AG04449 (cell line): ENCODE data around the gene KLHL29.

Experiments used
- CTCF ChIA-PET: fragments of 350-600 bp; formaldehyde crosslinking; extraction: SDS; loops from one replicate; lab custom pipeline; 2021; ENCODE audit warnings: antibody characterized with exemption; lab: Yijun Ruan, JAX
- POLR2A ChIA-PET: fragments of 400-600, 350-600 bp; formaldehyde crosslinking; extraction: SDS; loops from one replicate; lab custom pipeline; 2020; ENCODE audit warnings: antibody characterized with exemption, inconsistent platforms; lab: Yijun Ruan, JAX
- DNase-seq: peaks from one replicate; pipeline ENCODE4 v3.0.0-alpha.2; 2010; ENCODE audit warnings: low read depth, low spot score
- H3K4me3 ChIP-seq: 2 replicates; pipeline ENCODE4 v1.5.1; 2011; ENCODE audit warnings: low read depth, mild to moderate bottlenecking, control low read depth, low read length
- CTCF ChIP-seq: IDR thresholded peaks from one replicate; pipeline ENCODE4 v1.5.1; 2011; ENCODE audit warnings: mild to moderate bottlenecking, moderate library complexity, low read length, control low read depth, inconsistent platforms; ENCODE audit not compliant: insufficient read depth; ENCODE audit errors: missing control alignments

Gene KLHL29

GRCh38 chr2:23430263-23430662, 45.3 kb downstream of the KLHL29 start:
- H3K4me3 ChIP-seq, result no peak overlapping the region
- CTCF ChIA-PET, result interaction anchor here (1.4 kb wide), 1 partner anchor 16 kb away, joined by 6 read pairs; no protein-coding TSS in a partner anchor
- no peak for TF ChIP-seq CTCF
- DNase-seq, result peak; percentile 87
- POLR2A ChIA-PET, result interaction anchor here (0.6 to 1.0 kb wide), 3 partner anchors 22 to 45 kb away, joined by 3 to 4 read pairs (median 4); partner anchors contain the start of gene KLHL29

- ChIA-PET CTCF (no interaction called here), POLR2A (no interaction called here)
- no peak for TF ChIP-seq CTCF
- DNase-seq, result no peak
- no peak overlapping the region for H3K4me3 ChIP-seq
These were observed 47.6 kb downstream of the KLHL29 start for GRCh38 chr2:23432531-23432930.

- no peak overlapping the region for H3K4me3 ChIP-seq
- TF ChIP-seq CTCF, result no peak
- no peak for DNase-seq
- POLR2A ChIA-PET, result no interaction called here
- CTCF ChIA-PET, result no interaction called here
These were observed 48.3 kb downstream of the KLHL29 start for GRCh38 chr2:23433282-23433681.

GRCh38 chr2:23434721-23435121, 49.7 kb downstream of the KLHL29 start:
- POLR2A ChIA-PET, result no interaction called here
- H3K4me3 ChIP-seq, result no peak overlapping the region
- CTCF ChIA-PET, result interaction anchor here (2.3 kb wide), 1 partner anchor 24 kb away, joined by 9 read pairs; no protein-coding TSS in a partner anchor
- no peak for TF ChIP-seq CTCF
- no peak for DNase-seq

- POLR2A ChIA-PET, result no interaction called here
- H3K4me3 ChIP-seq, result no peak overlapping the region
- DNase-seq, result no peak
- no peak for TF ChIP-seq CTCF
- CTCF ChIA-PET, result interaction anchor here (1.1 to 2.3 kb wide), 2 partner anchors 9 to 23 kb away, joined by 3 to 9 read pairs; no protein-coding TSS in a partner anchor
These were observed 50.5 kb downstream of the KLHL29 start for GRCh38 chr2:23435250-23436035.

- H3K4me3 ChIP-seq, result no peak overlapping the region
- DNase-seq, result no peak
- CTCF ChIA-PET, result interaction anchor here (1.1 to 2.3 kb wide), 3 partner anchors 8 to 22 kb away, joined by 3 to 9 read pairs (median 3); no protein-coding TSS in a partner anchor
- POLR2A ChIA-PET, result no interaction called here
- TF ChIP-seq CTCF, result no peak
These were observed 51.5 kb downstream of the KLHL29 start for GRCh38 chr2:23436346-23437098.
